AG04449 (cell line): ENCODE measurements around the gene KRTAP15-1.

Experiments used
- CTCF ChIA-PET: fragments of 350-600 bp; formaldehyde crosslinking; extraction: SDS; loops from one replicate; lab custom pipeline; 2021; ENCODE audit warnings: antibody characterized with exemption; lab: Yijun Ruan, JAX
- POLR2A ChIA-PET: fragments of 400-600, 350-600 bp; formaldehyde crosslinking; extraction: SDS; loops from one replicate; lab custom pipeline; 2020; ENCODE audit warnings: antibody characterized with exemption, inconsistent platforms; lab: Yijun Ruan, JAX
- DNase-seq: peaks from one replicate; pipeline ENCODE4 v3.0.0-alpha.2; 2010; ENCODE audit warnings: low read depth, low spot score
- H3K4me3 ChIP-seq: 2 replicates; pipeline ENCODE4 v1.5.1; 2011; ENCODE audit warnings: low read depth, mild to moderate bottlenecking, control low read depth, low read length
- TF ChIP-seq, protein P1 (sequence below): IDR thresholded peaks from one replicate; pipeline ENCODE4 v1.5.1; 2011; ENCODE audit warnings: mild to moderate bottlenecking, moderate library complexity, low read length, control low read depth, inconsistent platforms; ENCODE audit not compliant: insufficient read depth; ENCODE audit errors: missing control alignments

Gene KRTAP15-1

GRCh38 chr21:30447056-30447455 lies 7.0 kb downstream of the KRTAP15-1 start:
- no peak for DNase-seq
- no peak overlapping the region for H3K4me3 ChIP-seq
- POLR2A ChIA-PET = no interaction called here
- CTCF ChIA-PET = no interaction called here
- TF ChIP-seq, protein P1, sequence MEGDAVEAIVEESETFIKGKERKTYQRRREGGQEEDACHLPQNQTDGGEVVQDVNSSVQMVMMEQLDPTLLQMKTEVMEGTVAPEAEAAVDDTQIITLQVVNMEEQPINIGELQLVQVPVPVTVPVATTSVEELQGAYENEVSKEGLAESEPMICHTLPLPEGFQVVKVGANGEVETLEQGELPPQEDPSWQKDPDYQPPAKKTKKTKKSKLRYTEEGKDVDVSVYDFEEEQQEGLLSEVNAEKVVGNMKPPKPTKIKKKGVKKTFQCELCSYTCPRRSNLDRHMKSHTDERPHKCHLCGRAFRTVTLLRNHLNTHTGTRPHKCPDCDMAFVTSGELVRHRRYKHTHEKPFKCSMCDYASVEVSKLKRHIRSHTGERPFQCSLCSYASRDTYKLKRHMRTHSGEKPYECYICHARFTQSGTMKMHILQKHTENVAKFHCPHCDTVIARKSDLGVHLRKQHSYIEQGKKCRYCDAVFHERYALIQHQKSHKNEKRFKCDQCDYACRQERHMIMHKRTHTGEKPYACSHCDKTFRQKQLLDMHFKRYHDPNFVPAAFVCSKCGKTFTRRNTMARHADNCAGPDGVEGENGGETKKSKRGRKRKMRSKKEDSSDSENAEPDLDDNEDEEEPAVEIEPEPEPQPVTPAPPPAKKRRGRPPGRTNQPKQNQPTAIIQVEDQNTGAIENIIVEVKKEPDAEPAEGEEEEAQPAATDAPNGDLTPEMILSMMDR = no peak

- no peak overlapping the region for H3K4me3 ChIP-seq
- no peak for DNase-seq
- TF ChIP-seq, protein P1 = no peak
- ChIA-PET POLR2A (no interaction called here), CTCF (no interaction called here)
These were observed 8.4 kb downstream of the KRTAP15-1 start for GRCh38 chr21:30448514-30448913.

- ChIA-PET POLR2A (no interaction called here), CTCF (no interaction called here)
- no peak overlapping the region for H3K4me3 ChIP-seq
- DNase-seq = no peak
- TF ChIP-seq, protein P1 = no peak
These were observed 23.6 kb downstream of the KRTAP15-1 start for GRCh38 chr21:30463713-30464112.

DNA sequence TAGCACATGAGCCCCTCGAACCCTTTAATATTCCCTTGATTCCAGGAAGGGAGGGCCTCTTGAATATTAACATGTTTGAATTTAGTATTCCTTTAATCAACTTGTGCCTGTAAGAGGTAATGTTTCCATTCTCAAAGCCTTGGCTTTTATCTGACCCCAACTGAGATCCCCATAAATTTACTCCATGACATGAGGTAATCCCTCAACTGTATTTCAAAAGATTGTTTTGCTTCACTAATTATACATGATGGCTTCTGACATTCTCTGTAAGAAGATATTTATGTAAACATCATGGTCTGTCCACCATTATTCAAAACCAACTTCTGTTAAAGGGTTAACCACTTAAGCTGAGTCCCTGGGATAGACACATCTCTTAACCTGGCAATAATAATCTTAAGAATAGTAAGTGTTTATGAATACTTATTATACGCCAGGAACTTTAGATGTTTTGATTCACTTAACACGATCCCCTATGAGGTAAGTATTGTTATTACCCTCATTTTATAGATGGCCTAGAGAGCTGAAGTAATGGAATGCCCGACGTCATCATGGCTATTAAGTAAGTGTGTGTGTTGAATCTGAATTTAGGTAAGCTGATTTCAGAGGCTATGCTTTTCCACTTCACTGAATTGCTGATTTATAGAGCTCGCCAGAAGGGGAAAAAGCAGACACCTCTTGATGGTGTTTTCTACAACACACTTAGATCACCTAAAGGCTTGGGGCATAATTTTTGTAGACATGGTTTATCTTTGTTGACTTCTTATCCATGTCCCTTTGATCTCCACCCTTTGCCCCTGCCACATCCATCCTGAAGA lies 29.0 kb downstream of the KRTAP15-1 start:
- no peak for DNase-seq
- no peak overlapping the region for H3K4me3 ChIP-seq
- CTCF ChIA-PET = no interaction called here
- TF ChIP-seq, protein P1 = no peak
- POLR2A ChIA-PET = no interaction called here

GRCh38 chr21:30478004-30478403 lies 37.9 kb downstream of the KRTAP15-1 start:
- POLR2A ChIA-PET = no interaction called here
- TF ChIP-seq, protein P1 = no peak
- no peak overlapping the region for H3K4me3 ChIP-seq
- no peak for DNase-seq
- CTCF ChIA-PET = no interaction called here

DNA sequence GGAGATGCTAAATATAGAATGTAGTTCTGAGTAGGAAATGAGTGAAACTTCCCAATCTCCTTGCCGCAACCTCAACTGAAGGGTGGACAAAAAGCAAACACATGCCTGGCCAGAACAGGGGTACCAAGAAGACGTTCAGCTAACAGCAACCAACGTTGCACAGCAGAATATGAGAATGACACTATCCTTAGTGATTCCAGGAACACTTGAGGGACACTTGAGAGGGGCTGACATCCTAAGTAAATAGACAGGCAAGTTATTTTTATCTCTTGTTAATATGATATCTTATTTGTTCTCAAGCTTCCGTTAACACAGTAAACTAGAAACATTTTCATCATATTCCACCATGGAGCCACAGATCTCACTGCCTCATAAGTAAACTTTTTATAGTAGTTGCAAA lies 39.2 kb downstream of the KRTAP15-1 start:
- TF ChIP-seq, protein P1 = no peak
- DNase-seq = no peak
- ChIA-PET POLR2A (no interaction called here), CTCF (no interaction called here)
- H3K4me3 ChIP-seq = no peak overlapping the region
